Measurements from ENCODE around the gene ZNF488.

DNA sequence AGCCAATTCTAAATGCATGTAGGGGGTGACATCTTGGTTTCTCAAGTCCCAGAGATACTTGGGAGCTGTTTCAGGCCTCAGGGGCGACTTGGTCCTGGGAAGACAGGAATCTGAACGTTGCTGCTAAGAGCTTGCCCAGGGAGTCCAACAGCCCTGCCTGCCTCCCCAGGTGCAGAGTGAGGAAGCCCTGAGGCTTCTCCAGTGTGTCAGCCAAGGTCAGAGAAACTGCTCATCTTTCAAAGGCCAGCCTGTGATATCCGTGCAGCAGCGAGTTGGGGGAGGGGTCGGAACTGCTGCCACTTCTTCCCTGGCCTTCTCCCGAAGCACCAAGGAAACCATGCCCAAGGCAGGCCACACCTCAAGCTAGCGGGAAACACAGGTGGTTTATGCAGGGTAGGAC lies 52.1 kb downstream of the ZNF488 start:
- TF ChIP-seq EP300 (IDR thresholded peaks at IDR 0.05) (no peak), POLR2A (IDR thresholded peaks at IDR 0.05) (no peak)
- TF ChIP-seq, protein P1, sequence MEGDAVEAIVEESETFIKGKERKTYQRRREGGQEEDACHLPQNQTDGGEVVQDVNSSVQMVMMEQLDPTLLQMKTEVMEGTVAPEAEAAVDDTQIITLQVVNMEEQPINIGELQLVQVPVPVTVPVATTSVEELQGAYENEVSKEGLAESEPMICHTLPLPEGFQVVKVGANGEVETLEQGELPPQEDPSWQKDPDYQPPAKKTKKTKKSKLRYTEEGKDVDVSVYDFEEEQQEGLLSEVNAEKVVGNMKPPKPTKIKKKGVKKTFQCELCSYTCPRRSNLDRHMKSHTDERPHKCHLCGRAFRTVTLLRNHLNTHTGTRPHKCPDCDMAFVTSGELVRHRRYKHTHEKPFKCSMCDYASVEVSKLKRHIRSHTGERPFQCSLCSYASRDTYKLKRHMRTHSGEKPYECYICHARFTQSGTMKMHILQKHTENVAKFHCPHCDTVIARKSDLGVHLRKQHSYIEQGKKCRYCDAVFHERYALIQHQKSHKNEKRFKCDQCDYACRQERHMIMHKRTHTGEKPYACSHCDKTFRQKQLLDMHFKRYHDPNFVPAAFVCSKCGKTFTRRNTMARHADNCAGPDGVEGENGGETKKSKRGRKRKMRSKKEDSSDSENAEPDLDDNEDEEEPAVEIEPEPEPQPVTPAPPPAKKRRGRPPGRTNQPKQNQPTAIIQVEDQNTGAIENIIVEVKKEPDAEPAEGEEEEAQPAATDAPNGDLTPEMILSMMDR (IDR thresholded peaks at IDR 0.05), result no peak
